ENCODE data around the gene CFAP68.
"Not testable (repeated sequence)": the region's sequence is repeated elsewhere in the genome, so short reads cannot be mapped to it uniquely, and the experiment has no call there.

CFAP68 gene

GRCh38 chr11:111870886-111871692 lies 8.3 kb upstream of the CFAP68 start, which contains the start of gene ALG9:
Gene ALG9 (minus strand): TSS chr11:111871581. CDS start chr11:111871482, 99 bp downstream.
- DNase-seq, result peak; percentile 19

GRCh38 chr11:111871693-111872161 lies 7.6 kb upstream of the CFAP68 start:
- DNase-seq, result no peak

- peak; percentile 26 for DNase-seq
Observed at GRCh38 chr11:111878385-111878848, 924 bp upstream of the CFAP68 start.

GRCh38 chr11:111879637-111879960 lies 258 bp downstream of the CFAP68 start:
- DNase-seq, result no peak

GRCh38 chr11:111882202-111882601 lies 2.9 kb downstream of the CFAP68 start:
- no peak for DNase-seq

- DNase-seq, result not testable (repeated sequence)
Observed at GRCh38 chr11:111885053-111885452, 5.7 kb downstream of the CFAP68 start.

GRCh38 chr11:111886032-111886431 lies 6.7 kb downstream of the CFAP68 start:
- DNase-seq, result no peak

GRCh38 chr11:111886844-111887243 lies 7.5 kb downstream of the CFAP68 start:
- no peak for DNase-seq

- DNase-seq, result no peak
Observed at GRCh38 chr11:111905411-111905810, 26.1 kb downstream of the CFAP68 start.

GRCh38 chr11:111906680-111907079 lies 27.3 kb downstream of the CFAP68 start:
- no peak for DNase-seq

- DNase-seq, result no peak
Observed at GRCh38 chr11:111908639-111909305, 29.4 kb downstream of the CFAP68 start.

- no peak for DNase-seq
Observed at GRCh38 chr11:111909378-111909777, 30.0 kb downstream of the CFAP68 start.

- DNase-seq, result peak; percentile 79
Observed at GRCh38 chr11:111910676-111911562, 31.6 kb downstream of the CFAP68 start.

- no peak for DNase-seq
Observed at GRCh38 chr11:111911563-111912401, 32.4 kb downstream of the CFAP68 start, which contains the start of gene CRYAB. Gene CRYAB (minus strand): TSS chr11:111911770. CDS start chr11:111911724, 46 bp downstream.

- no peak for DNase-seq
Observed at GRCh38 chr11:111912535-111912934, 33.2 kb downstream of the CFAP68 start, which contains the start of gene HSPB2. Gene HSPB2 (plus strand): TSS chr11:111912734. CDS start chr11:111912830, 96 bp downstream.

GRCh38 chr11:111913031-111913861 lies 33.9 kb downstream of the CFAP68 start:
- no peak for DNase-seq

GRCh38 chr11:111913997-111914396 lies 34.7 kb downstream of the CFAP68 start:
- peak; percentile 48 for DNase-seq

GRCh38 chr11:111916768-111917167 lies 37.4 kb downstream of the CFAP68 start:
- no peak for DNase-seq

GRCh38 chr11:111917312-111917711 lies 38.0 kb downstream of the CFAP68 start:
- DNase-seq, result no peak

- no peak for DNase-seq
Observed at GRCh38 chr11:111917788-111918187, 38.4 kb downstream of the CFAP68 start.

All from NCI-H2029 treated with DMSO at 0.1 percent for 48 hours (cell line).